WI38 (cell line): ENCODE data around the gene PPP2R3B.
"Not testable (repeated sequence)": the region's sequence is repeated elsewhere in the genome, so short reads cannot be mapped to it uniquely, and the experiment has no call there.

Experiments used
- H3K4me3 ChIP-seq: 2 replicates; pipeline ENCODE4 v1.5.1; 2011; ENCODE audit warnings: low read depth, mild to moderate bottlenecking, control low read depth, low read length
- TF ChIP-seq, protein P1 (sequence below): IDR thresholded peaks from 2 replicates; pipeline ENCODE4 v1.5.1; 2012; ENCODE audit warnings: low read depth, mild to moderate bottlenecking, control low read depth, low read length

PPP2R3B gene

DNA sequence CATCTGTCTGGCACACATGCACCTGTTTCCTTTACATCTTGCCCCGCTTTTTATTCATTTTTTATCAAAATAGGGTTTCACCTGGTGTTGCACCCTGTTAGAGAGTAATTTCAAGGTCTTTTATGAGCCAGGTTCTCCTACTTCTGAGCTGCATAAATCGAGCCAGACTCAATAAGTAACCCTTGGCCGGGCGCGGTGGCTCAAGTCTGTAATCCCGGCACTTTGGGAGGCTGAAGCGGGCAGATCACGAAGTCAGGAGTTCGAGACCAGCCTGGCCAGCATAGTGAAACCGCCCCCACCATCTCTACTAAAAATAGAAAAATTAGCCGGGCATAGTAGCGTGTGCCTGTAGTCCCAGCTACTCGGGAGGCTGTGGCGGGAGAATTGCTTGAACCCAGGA is 1.0 kb upstream of the PPP2R3B start:
- TF ChIP-seq, protein P1, sequence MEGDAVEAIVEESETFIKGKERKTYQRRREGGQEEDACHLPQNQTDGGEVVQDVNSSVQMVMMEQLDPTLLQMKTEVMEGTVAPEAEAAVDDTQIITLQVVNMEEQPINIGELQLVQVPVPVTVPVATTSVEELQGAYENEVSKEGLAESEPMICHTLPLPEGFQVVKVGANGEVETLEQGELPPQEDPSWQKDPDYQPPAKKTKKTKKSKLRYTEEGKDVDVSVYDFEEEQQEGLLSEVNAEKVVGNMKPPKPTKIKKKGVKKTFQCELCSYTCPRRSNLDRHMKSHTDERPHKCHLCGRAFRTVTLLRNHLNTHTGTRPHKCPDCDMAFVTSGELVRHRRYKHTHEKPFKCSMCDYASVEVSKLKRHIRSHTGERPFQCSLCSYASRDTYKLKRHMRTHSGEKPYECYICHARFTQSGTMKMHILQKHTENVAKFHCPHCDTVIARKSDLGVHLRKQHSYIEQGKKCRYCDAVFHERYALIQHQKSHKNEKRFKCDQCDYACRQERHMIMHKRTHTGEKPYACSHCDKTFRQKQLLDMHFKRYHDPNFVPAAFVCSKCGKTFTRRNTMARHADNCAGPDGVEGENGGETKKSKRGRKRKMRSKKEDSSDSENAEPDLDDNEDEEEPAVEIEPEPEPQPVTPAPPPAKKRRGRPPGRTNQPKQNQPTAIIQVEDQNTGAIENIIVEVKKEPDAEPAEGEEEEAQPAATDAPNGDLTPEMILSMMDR: no peak
- H3K4me3 ChIP-seq: peak overlapping the region; percentile 83

- H3K4me3 ChIP-seq: peak overlapping the region; percentile 83
- TF ChIP-seq, protein P1: no peak
Measured at GRCh38 chrX:386239-386767, 404 bp downstream of the PPP2R3B start.

DNA sequence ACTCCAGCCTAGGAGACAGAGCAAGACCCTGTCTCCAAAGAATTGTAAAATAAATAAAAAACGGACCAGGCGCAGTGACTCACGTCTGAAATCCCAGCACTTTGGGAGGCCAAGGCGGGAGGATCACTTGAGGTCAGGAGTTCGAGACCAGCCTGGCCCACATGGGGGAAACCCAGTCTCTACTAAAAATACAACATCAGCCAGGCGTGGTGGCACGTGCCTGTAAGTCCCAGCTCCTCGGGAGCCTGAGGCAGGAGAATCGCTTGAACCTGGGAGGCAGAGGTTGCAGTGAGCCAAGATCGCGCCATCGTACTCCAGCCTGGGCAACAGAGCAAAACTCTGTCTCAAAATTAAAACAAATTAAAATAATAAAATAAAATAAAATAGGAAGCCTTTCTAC is 971 bp downstream of the PPP2R3B start:
- not testable (repeated sequence) for H3K4me3 ChIP-seq

GRCh38 chrX:384861-385260 is 1.8 kb downstream of the PPP2R3B start:
- TF ChIP-seq, protein P1: no peak

DNA sequence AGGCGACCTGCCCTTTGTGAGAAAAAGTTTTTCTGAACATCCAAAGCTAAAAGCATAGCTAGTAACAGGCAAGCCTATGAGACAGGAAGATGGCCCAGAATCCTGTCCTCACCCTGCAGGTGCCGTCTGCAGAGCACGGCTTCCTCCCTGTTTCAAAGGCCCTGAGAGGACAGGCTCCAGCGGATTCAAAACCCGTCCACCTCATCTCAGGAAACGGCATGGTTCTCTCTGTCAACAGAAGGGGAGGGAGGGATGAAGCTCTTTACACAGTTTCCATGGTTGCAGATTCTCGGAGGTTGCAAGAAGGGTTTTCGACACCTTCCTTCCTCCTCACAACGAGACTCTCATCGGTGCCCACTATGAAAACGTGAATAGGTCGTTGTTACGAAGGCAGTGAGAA is 8.3 kb downstream of the PPP2R3B start:
- TF ChIP-seq, protein P1: no peak
- H3K4me3 ChIP-seq: no peak overlapping the region

More at GRCh38 chrX:384861-385260, 1.8 kb downstream of the PPP2R3B start:
- no peak overlapping the region for H3K4me3 ChIP-seq

DNA sequence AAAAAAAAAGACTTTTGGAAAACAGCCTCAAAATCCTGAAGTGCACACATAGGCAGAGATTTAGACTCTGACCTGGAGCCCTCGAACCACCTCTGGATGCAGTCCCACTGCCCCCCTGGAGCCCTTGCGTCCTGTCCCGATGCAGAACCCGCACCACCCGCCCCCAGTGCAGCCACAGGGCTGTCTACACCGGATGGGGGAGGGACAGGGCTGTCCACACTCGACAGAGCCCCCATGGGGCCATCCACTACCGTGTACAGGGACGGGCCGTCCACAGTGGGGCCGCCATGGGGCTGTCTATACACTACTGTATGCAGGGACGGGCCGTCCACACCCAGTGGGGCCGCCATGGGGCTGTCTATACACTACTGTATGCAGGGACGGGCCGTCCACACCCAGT is 10.5 kb downstream of the PPP2R3B start:
- H3K4me3 ChIP-seq: not testable (repeated sequence)

- no peak overlapping the region for H3K4me3 ChIP-seq
- TF ChIP-seq, protein P1: no peak
Measured at GRCh38 chrX:375181-376036, 11.3 kb downstream of the PPP2R3B start.

GRCh38 chrX:374596-374995 is 12.1 kb downstream of the PPP2R3B start:
- TF ChIP-seq, protein P1: no peak
- H3K4me3 ChIP-seq: peak overlapping the region; percentile 56
